ENCODE measurements around the gene DDX53.

The DDX53 gene

GRCh38 chrX:22999696-23000223, at the start of gene DDX53:
TSS of gene DDX53 (plus strand) at chrX:22999960. CDS start at chrX:23000058, 98 bp downstream.
- no peak for DNase-seq

- no peak for DNase-seq
These were observed 49.2 kb upstream of the DDX53 start for GRCh38 chrX:22950269-22951266.

GRCh38 chrX:22952010-22952409, 47.8 kb upstream of the DDX53 start:
- DNase-seq, result no peak

- no peak for DNase-seq
These were observed 41.5 kb upstream of the DDX53 start for GRCh38 chrX:22958250-22958649.

- no peak for DNase-seq
These were observed 40.4 kb upstream of the DDX53 start for GRCh38 chrX:22959204-22959920.

- DNase-seq, result no peak
These were observed 36.6 kb upstream of the DDX53 start for GRCh38 chrX:22963196-22963595.

GRCh38 chrX:22968494-22968893, 31.3 kb upstream of the DDX53 start:
- no peak for DNase-seq

GRCh38 chrX:22969411-22969810, 30.3 kb upstream of the DDX53 start:
- DNase-seq, result no peak

GRCh38 chrX:22970861-22971260, 28.9 kb upstream of the DDX53 start:
- DNase-seq, result no peak

GRCh38 chrX:22974616-22975015, 25.1 kb upstream of the DDX53 start:
- no peak for DNase-seq

GRCh38 chrX:22975786-22976185, 24.0 kb upstream of the DDX53 start:
- no peak for DNase-seq

GRCh38 chrX:22985958-22986357, 13.8 kb upstream of the DDX53 start:
- no peak for DNase-seq

- no peak for DNase-seq
These were observed 12.3 kb upstream of the DDX53 start for GRCh38 chrX:22987452-22987851.

GRCh38 chrX:23003116-23003515, 3.4 kb downstream of the DDX53 start:
- no peak for DNase-seq

- no peak for DNase-seq
These were observed 8.8 kb downstream of the DDX53 start for GRCh38 chrX:23008431-23009099.

GRCh38 chrX:23012162-23012561, 12.4 kb downstream of the DDX53 start:
- DNase-seq, result no peak

- DNase-seq, result no peak
These were observed 12.9 kb downstream of the DDX53 start for GRCh38 chrX:23012636-23013035.

GRCh38 chrX:23013366-23013765, 13.6 kb downstream of the DDX53 start:
- DNase-seq, result no peak

GRCh38 chrX:23031600-23031999, 31.8 kb downstream of the DDX53 start:
- DNase-seq, result no peak

GRCh38 chrX:23035493-23035892, 35.7 kb downstream of the DDX53 start:
- no peak for DNase-seq

GRCh38 chrX:23046443-23046842, 46.7 kb downstream of the DDX53 start:
- DNase-seq, result no peak

- no peak for DNase-seq
These were observed 49.2 kb downstream of the DDX53 start for GRCh38 chrX:23048806-23049573.
